SH-SY5Y (cell line): ENCODE data around the gene HAUS5.

ENCODE experiments used
- GATA2 ChIP-seq: IDR thresholded peaks from 2 replicates; pipeline ENCODE4 v1.6.1; 2011; ENCODE audit warnings: mild to moderate bottlenecking, low read depth, low read length
- GATA3 ChIP-seq: IDR thresholded peaks from 2 replicates; pipeline ENCODE4 v1.6.1; 2011; ENCODE audit warnings: low read depth, mild to moderate bottlenecking, low read length, moderate library complexity

DNA sequence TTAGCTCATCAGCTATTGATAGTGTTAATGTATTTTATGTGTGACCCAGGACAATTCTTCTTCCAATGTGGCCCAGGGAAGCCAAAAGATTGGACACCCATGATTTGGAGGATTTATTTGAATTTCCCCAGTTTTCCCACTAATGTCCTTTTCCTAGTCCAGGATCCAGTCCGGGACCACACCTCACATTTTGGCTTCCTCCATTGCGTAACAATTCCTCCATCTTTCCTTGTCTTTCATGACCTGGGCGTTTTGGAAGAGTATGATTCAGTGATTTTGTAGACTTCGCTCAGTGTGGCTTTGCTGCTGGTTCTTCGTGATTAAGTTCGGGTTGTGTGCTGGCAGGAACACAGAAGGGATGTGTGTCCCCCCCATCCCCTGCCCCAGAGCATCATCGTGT is 45.8 kb upstream of the HAUS5 start:
- TF ChIP-seq GATA2 (no peak), GATA3 (no peak)
